GM10248 (cell line): ENCODE data around the gene AP5S1.

Experiments used
- CTCF ChIA-PET: fragments of 300-600 bp; sonication (Branson Sonifier 250); formaldehyde crosslinking; extraction: SDS; loops from one replicate; lab custom pipeline; 2021; ENCODE audit warnings: antibody characterized with exemption; lab: Yijun Ruan, JAX
- POLR2A ChIA-PET: fragments of 350-650 bp; sonication (Branson Sonifier 250); formaldehyde crosslinking; extraction: SDS; loops from one replicate; lab custom pipeline; 2020; ENCODE audit warnings: antibody characterized with exemption; lab: Yijun Ruan, JAX
- DNase-seq: peaks from one replicate; pipeline ENCODE4 v3.0.0; 2012; ENCODE audit errors: extremely low spot score
- CTCF ChIP-seq: IDR thresholded peaks from 2 replicates; pipeline ENCODE4 v1.5.1; 2012; ENCODE audit warnings: mild to moderate bottlenecking, low read depth; ENCODE audit errors: extremely low read depth, missing control alignments, control extremely low read depth

AP5S1 gene

GRCh38 chr20:3863317-3863716 is 43.0 kb downstream of the AP5S1 start:
- ChIA-PET CTCF (no interaction called here), POLR2A (no interaction called here)
- DNase-seq = no peak
- TF ChIP-seq CTCF = no peak

GRCh38 chr20:3864518-3864917 is 44.2 kb downstream of the AP5S1 start:
- no peak for TF ChIP-seq CTCF
- CTCF ChIA-PET = interaction anchor here (1.0 kb wide), 1 partner anchor 9 kb away, joined by 4 read pairs; no protein-coding TSS in a partner anchor
- POLR2A ChIA-PET = no interaction called here
- DNase-seq = no peak

GRCh38 chr20:3865152-3865886 is 45.0 kb downstream of the AP5S1 start:
- ChIA-PET POLR2A (no interaction called here), CTCF (interaction anchor here (1.0 kb wide), 1 partner anchor 10 kb away, joined by 4 read pairs; no protein-coding TSS in a partner anchor)
- no peak for TF ChIP-seq CTCF
- no peak for DNase-seq

- CTCF ChIA-PET = interaction anchor here (1.7 kb wide), 1 partner anchor 15 kb away, joined by 3 read pairs; no protein-coding TSS in a partner anchor
- no peak for TF ChIP-seq CTCF
- POLR2A ChIA-PET = no interaction called here
- DNase-seq = peak; percentile 18
Measured at GRCh38 chr20:3865887-3866407, 45.6 kb downstream of the AP5S1 start.

GRCh38 chr20:3866464-3866863 is 46.1 kb downstream of the AP5S1 start:
- no peak for TF ChIP-seq CTCF
- POLR2A ChIA-PET = no interaction called here
- DNase-seq = no peak
- CTCF ChIA-PET = interaction anchor here (1.0 to 2.4 kb wide), 6 partner anchors 9 to 206 kb away, joined by 3 to 16 read pairs (median 6); partner anchors contain the start of gene AP5S1

- ChIA-PET POLR2A (no interaction called here), CTCF (interaction anchor here (1.2 to 2.4 kb wide), 8 partner anchors 8 to 205 kb away, joined by 3 to 16 read pairs (median 6); no protein-coding TSS in a partner anchor)
- no peak for TF ChIP-seq CTCF
Measured at GRCh38 chr20:3867802-3868201, 47.5 kb downstream of the AP5S1 start.

More at GRCh38 chr20:3867802-3868201, 47.5 kb downstream of the AP5S1 start:
- no peak for DNase-seq
